ENCODE data around the gene ARNT2. TPM values are rescaled to one million over a fixed set of nuclear protein-coding genes. Genes with fewer than 3 reads are reported as not detected.

Gene ARNT2
- total and polyA plus RNA-seq, 2 of the 13 experiments (the other 11 are each of a cell fraction or from before 2014, with no cell fraction given) = 0.69 to 1.7 TPM

- H3K4me2 ChIP-seq (ENCODE audit: low read depth, low read length) = no peak overlapping the region
- WGBS (ENCODE audit: low lambda C conversion rate) = 76% methylated on average over 3 of the region's 4 CpGs
- H4K20me1 ChIP-seq (ENCODE audit: insufficient read depth, low read length) = no peaks in the 10 kb centered on the region
- no peaks in the 10 kb centered on the region for H3K79me2 ChIP-seq (ENCODE audit: insufficient read depth, low read length)
- ATAC-seq = no peak
- no peak for FAIRE-seq
- H3K9me3 ChIP-seq (ENCODE audit: low read length) = no peaks in the 10 kb centered on the region
- no peak for DNase-seq (ENCODE audit: low spot score)
- H3K4me1 ChIP-seq (ENCODE audit: insufficient read depth, low read length) = peaks cover 36% of the 10 kb centered on the region
- H3K27ac ChIP-seq (ENCODE audit: extremely low read length, insufficient read depth, low read length) = no peak overlapping the region
- POLR2A ChIA-PET = no interaction called here
- intact Hi-C loops (cut with micrococcal nuclease; ENCODE audit: unreplicated experiment) (no loop called here), in situ Hi-C loops (cut with HindIII; ENCODE audit: extremely low pct_ligation_motif_present, low pct_unique_long_range_greater_than_20kb) (no loop called here)
- no peak overlapping the region for H3K4me3 ChIP-seq (replicated peaks in 1 of 3; ENCODE audit: insufficient read depth in 1 of 3, low read depth in 2 of 3, low read length in 3 of 3)
- TF ChIP-seq ZNF543 (CRISPR knock-in tag; IDR thresholded peaks at IDR 0.05) = no peak
- no peak for TF ChIP-seq ARID5B (CRISPR knock-in tag; IDR thresholded peaks at IDR 0.05)
- no peak for TF ChIP-seq MTERF4 (CRISPR knock-in tag; IDR thresholded peaks at IDR 0.05)
- TF ChIP-seq U2AF1 (optimal IDR thresholded peaks at IDR 0.05; ENCODE audit: low read depth, low read length) = no peak
- TF ChIP-seq THYN1 (CRISPR knock-in tag; IDR thresholded peaks at IDR 0.05; ENCODE audit: borderline replicate concordance, low read depth) = no peak
- no peak for TF ChIP-seq ZNF10 (CRISPR knock-in tag; IDR thresholded peaks at IDR 0.05; ENCODE audit: borderline replicate concordance, low read depth)
- TF ChIP-seq GATAD2A (CRISPR knock-in tag; IDR thresholded peaks at IDR 0.05) = no peak
- no peak for TF ChIP-seq FOXP4 (CRISPR knock-in tag; IDR thresholded peaks at IDR 0.05)
- no peak for TF ChIP-seq ZNF644 (CRISPR knock-in tag; IDR thresholded peaks at IDR 0.05; ENCODE audit: low read depth)
- TF ChIP-seq YEATS2 (CRISPR knock-in tag; IDR thresholded peaks at IDR 0.05; ENCODE audit: borderline replicate concordance) = no peak
- no peak for TF ChIP-seq HOXA5 (CRISPR knock-in tag; IDR thresholded peaks at IDR 0.05)
- no peak for TF ChIP-seq ATF4 (CRISPR knock-in tag; IDR thresholded peaks at IDR 0.05)
- no peak for TF ChIP-seq E2F2 (CRISPR knock-in tag; IDR thresholded peaks at IDR 0.05; ENCODE audit: borderline replicate concordance)
- TF ChIP-seq TOE1 (CRISPR knock-in tag; IDR thresholded peaks at IDR 0.05) = no peak
- no TSS peak for BruUV-seq (replicated peaks)
- no peaks in the 10 kb centered on the region; a peak in 1 of 5 replicates for H3K27me3 ChIP-seq (ENCODE audit: control insufficient read depth in 1 of 2, insufficient read depth in 2 of 2, low read length in 2 of 2)
- no peak overlapping the region for H3K9ac ChIP-seq (ENCODE audit: insufficient read depth, low read depth, low read length)
- CTCF ChIA-PET (ENCODE audit: low intra/inter-chr PET ratio, low total read pairs) = no interaction called here
- H3K36me3 ChIP-seq (replicated peaks in 1 of 2; ENCODE audit: control insufficient read depth in 1 of 2, insufficient read depth in 2 of 2, low read length in 2 of 2) = no peaks in the 10 kb centered on the region
- H2AFZ ChIP-seq (ENCODE audit: low read length) = no peak overlapping the region
These were observed 83.7 kb downstream of the ARNT2 start for GRCh38 chr15:80487839-80488390.

All from HepG2 (cell line).